Suprapubic skin (tissue), 4 donors: ENCODE data around the gene MAD1L1. TPM values are rescaled to one million over a fixed set of nuclear protein-coding genes. Genes with fewer than 3 reads are reported as not detected.

ENCODE experiments used
- DNase-seq, 2 donors: peaks; one replicate each; pipeline ENCODE4 v3.0.0-alpha.2; 2019; ENCODE audit warnings: low spot score in 2 of 2
- H3K27ac ChIP-seq: fragments of 200-600 bp; sonication (generic); one replicate; pipeline ENCODE4 v1.5.1; 2019
- H3K27me3 ChIP-seq: fragments of 200-600 bp; sonication (generic); one replicate; pipeline ENCODE4 v1.5.1; 2019
- H3K36me3 ChIP-seq: fragments of 200-600 bp; sonication (generic); one replicate; pipeline ENCODE4 v1.5.1; 2019
- H3K4me1 ChIP-seq: fragments of 200-600 bp; sonication (generic); one replicate; pipeline ENCODE4 v1.5.1; 2019
- H3K4me3 ChIP-seq: fragments of 200-600 bp; sonication (generic); one replicate; pipeline ENCODE4 v1.5.1; 2019; ENCODE audit warnings: mild to moderate bottlenecking
- H3K9me3 ChIP-seq: fragments of 200-600 bp; sonication (generic); one replicate; pipeline ENCODE4 v1.5.1; 2019
- CTCF ChIP-seq, 2 donors: fragments of 200-600 bp in 1 of 2; fragments of 450-650 bp in 1 of 2; sonication (generic) in 1 of 2; IDR thresholded peaks; one replicate each; pipeline ENCODE4 v1.5.1; 2016 to 2019; ENCODE audit warnings: antibody characterized with exemption in 2 of 2, mild to moderate bottlenecking in 1 of 2, moderate library complexity in 1 of 2
- EP300 ChIP-seq: sonication (generic); formaldehyde crosslinking; IDR thresholded peaks from one replicate; pipeline ENCODE4 v1.6.1; 2017; ENCODE audit warnings: antibody characterized with exemption
- POLR2A ChIP-seq, 2 donors: fragments of 450-650 bp; IDR thresholded peaks; one replicate each; pipeline ENCODE4 v1.6.1; 2017; ENCODE audit warnings: antibody characterized with exemption in 2 of 2, mild to moderate bottlenecking in 2 of 2, moderate library complexity in 2 of 2
- POLR2AphosphoS5 ChIP-seq, 3 donors: sonication (generic); formaldehyde crosslinking; IDR thresholded peaks; one replicate each; pipeline ENCODE4 v1.6.1; 2017; ENCODE audit warnings: antibody characterized with exemption in 3 of 3
- WGBS: methylation state at CpG from one replicate; pipeline ENCODE4 v1.1.5; 2018; 5-methylcytosine and 5-hydroxymethylcytosine counted together
- total RNA-seq, 4 donors: library from RNA; depleted of rRNA; stranded (reverse); fragments of >200 nt; gene quantifications; one replicate each; pipeline ENCODE4 v1.1.0, GENCODE V29; 2016

The MAD1L1 gene
- total RNA-seq, 4 donors from 2014 or later: 53.2 to 69.8 (median 62.2) TPM

GRCh38 chr7:2172311-2173188 lies 60.2 kb downstream of the MAD1L1 start:
- H3K36me3 ChIP-seq: no peaks in the 10 kb centered on the region
- 75% methylated on average over 7 of the region's 39 CpGs for WGBS
- no peak for DNase-seq
- no peak overlapping the region for H3K27ac ChIP-seq
- H3K4me1 ChIP-seq: peaks cover 2% of the 10 kb centered on the region
- H3K9me3 ChIP-seq: no peaks in the 10 kb centered on the region
- no peak for TF ChIP-seq POLR2A (IDR thresholded peaks at IDR 0.05)
- TF ChIP-seq EP300: no peak
- no peak for TF ChIP-seq POLR2AphosphoS5 (IDR thresholded peaks at IDR 0.05)
- TF ChIP-seq CTCF (IDR thresholded peaks at IDR 0.05): no peak
- no peak overlapping the region for H3K4me3 ChIP-seq
- no peaks in the 10 kb centered on the region for H3K27me3 ChIP-seq

- Histone ChIP-seq H3K27me3 (no peaks in the 10 kb centered on the region), H3K36me3 (no peaks in the 10 kb centered on the region), H3K9me3 (no peaks in the 10 kb centered on the region), H3K4me3 (no peak overlapping the region), H3K27ac (no peak overlapping the region), H3K4me1 (peaks cover 2% of the 10 kb centered on the region)
- WGBS: 100% methylated on average over 2 of the region's 6 CpGs
- no peak for DNase-seq
- no peak for TF ChIP-seq CTCF (IDR thresholded peaks at IDR 0.05)
These were observed 60.9 kb downstream of the MAD1L1 start for GRCh38 chr7:2171855-2172254.

- 88% methylated on average over 23 of the region's 26 CpGs for WGBS
- TF ChIP-seq CTCF (IDR thresholded peaks at IDR 0.05) (no peak), POLR2A (IDR thresholded peaks at IDR 0.05) (no peak), EP300 (no peak), POLR2AphosphoS5 (IDR thresholded peaks at IDR 0.05) (no peak)
- no peak for DNase-seq
- Histone ChIP-seq H3K4me1 (peaks cover 2% of the 10 kb centered on the region), H3K27ac (no peak overlapping the region), H3K9me3 (no peaks in the 10 kb centered on the region), H3K27me3 (no peaks in the 10 kb centered on the region), H3K36me3 (no peaks in the 10 kb centered on the region), H3K4me3 (no peak overlapping the region)
These were observed 61.9 kb downstream of the MAD1L1 start for GRCh38 chr7:2170576-2171521.

- Histone ChIP-seq H3K36me3 (peaks cover 3% of the 10 kb centered on the region), H3K4me3 (no peak overlapping the region), H3K27me3 (no peaks in the 10 kb centered on the region), H3K4me1 (peaks cover 2% of the 10 kb centered on the region), H3K27ac (no peak overlapping the region), H3K9me3 (no peaks in the 10 kb centered on the region)
- no peak for TF ChIP-seq POLR2AphosphoS5 (IDR thresholded peaks at IDR 0.05)
- no peak for TF ChIP-seq CTCF (IDR thresholded peaks at IDR 0.05)
- no peak for TF ChIP-seq POLR2A (IDR thresholded peaks at IDR 0.05)
- TF ChIP-seq EP300: no peak
- 83% methylated on average over 14 of the region's 17 CpGs for WGBS
- no peak for DNase-seq
These were observed 62.7 kb downstream of the MAD1L1 start for GRCh38 chr7:2169923-2170575.
